Measurements from ENCODE around the gene SLC12A3. TPM values are rescaled to one million over a fixed set of nuclear protein-coding genes. Genes with fewer than 3 reads are reported as not detected.

SLC12A3 gene
- total RNA-seq, 1 donor from 2014 or later = not detected

DNA sequence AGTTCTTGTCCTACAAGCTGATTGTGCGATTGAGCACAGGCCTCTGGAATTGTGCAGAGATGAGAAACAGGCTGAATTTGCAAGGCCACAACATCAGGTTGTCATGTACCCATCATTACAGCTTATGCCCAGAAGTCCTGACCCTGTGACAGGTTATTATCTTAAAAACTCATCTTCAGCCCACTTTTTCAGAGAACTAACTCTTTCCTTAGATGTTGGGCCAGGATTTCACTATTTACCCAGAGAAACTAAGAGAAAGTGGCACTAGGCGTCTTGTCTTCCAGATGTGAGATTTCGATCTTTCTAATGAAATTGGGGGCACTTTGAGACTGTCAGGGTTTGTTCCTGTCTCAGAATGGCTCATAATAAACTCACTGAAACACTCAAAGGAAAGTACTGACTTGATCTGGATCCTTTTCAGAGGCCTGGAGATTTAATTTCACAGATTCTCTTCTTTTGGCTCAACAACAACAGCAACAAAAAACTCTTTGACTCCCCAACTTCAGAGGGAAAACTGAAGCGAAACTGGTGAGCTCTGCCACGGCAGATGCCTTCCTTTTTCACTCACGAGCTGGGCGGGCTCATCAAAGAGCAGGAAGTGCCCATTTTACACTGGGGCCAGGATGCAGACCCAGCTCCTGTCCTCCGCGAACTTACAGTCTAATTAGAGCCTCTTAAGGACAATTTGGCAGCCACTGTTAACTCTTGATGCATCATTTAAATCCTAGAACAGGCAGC is 17.7 kb upstream of the SLC12A3 start:
- no peak for DNase-seq (ENCODE audit: low spot score, unreplicated experiment)
- H3K4me3 Mint-ChIP-seq (ENCODE audit: low read depth) = no peak overlapping the region
- TF ChIP-seq, protein P1, sequence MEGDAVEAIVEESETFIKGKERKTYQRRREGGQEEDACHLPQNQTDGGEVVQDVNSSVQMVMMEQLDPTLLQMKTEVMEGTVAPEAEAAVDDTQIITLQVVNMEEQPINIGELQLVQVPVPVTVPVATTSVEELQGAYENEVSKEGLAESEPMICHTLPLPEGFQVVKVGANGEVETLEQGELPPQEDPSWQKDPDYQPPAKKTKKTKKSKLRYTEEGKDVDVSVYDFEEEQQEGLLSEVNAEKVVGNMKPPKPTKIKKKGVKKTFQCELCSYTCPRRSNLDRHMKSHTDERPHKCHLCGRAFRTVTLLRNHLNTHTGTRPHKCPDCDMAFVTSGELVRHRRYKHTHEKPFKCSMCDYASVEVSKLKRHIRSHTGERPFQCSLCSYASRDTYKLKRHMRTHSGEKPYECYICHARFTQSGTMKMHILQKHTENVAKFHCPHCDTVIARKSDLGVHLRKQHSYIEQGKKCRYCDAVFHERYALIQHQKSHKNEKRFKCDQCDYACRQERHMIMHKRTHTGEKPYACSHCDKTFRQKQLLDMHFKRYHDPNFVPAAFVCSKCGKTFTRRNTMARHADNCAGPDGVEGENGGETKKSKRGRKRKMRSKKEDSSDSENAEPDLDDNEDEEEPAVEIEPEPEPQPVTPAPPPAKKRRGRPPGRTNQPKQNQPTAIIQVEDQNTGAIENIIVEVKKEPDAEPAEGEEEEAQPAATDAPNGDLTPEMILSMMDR (IDR thresholded peaks at IDR 0.05; ENCODE audit: unreplicated experiment) = no peak
- no peaks in the 10 kb centered on the region for H3K9me3 Mint-ChIP-seq (ENCODE audit: low read depth)
- peaks cover 6% of the 10 kb centered on the region for H3K4me1 Mint-ChIP-seq (ENCODE audit: low read depth)
- no peak overlapping the region for H3K27ac Mint-ChIP-seq
- peaks cover 11% of the 10 kb centered on the region for H3K36me3 Mint-ChIP-seq (ENCODE audit: insufficient read depth)
- H3K27me3 Mint-ChIP-seq = no peaks in the 10 kb centered on the region

DNA sequence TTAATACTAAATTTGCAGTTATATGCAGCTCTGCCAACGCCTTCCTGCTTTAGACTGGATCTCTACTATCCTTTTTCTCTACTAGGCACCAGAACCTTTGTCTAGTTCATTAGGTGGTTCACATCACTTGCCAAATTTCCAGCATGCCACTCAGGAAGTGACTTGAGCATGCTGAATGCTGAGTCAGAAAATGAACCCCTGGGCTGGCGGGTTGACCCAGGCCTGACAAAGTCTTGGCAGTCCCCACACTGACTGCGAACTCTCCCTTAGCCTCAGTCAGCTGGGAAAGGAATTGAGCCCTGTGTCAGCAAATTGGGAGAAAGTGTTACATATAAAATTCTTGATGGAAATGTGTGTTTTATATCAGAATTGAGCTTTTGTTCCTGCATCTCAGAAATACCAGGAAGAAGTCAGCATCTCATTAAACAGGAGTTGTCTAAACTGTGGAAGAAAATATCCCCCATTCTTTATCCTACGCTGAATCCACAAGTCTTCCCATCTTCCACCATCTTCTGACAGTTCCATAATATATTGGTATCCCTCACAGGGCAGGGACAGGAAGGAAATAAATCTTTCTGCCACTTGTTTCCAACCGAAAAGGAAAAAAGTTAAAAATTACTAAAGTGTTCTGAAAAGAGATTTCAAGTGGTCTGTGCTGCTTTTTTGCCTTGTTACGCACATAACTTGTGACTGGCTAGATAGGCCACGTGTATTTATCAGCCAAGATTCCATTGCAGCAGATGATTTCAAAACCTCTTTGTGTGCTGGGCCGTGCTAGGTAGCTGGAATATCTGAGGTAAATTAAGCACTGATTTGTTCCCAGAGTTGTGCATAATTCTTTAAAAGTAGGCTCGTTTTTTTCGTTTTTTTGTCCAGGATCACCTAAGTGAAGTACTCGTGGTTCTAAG is 16.7 kb upstream of the SLC12A3 start:
- Mint-ChIP-seq H3K27me3 (no peaks in the 10 kb centered on the region), H3K4me3 (ENCODE audit: low read depth) (no peak overlapping the region), H3K4me1 (ENCODE audit: low read depth) (peaks cover 6% of the 10 kb centered on the region), H3K9me3 (ENCODE audit: low read depth) (no peaks in the 10 kb centered on the region), H3K36me3 (ENCODE audit: insufficient read depth) (peaks cover 7% of the 10 kb centered on the region), H3K27ac (no peak overlapping the region)
- TF ChIP-seq, protein P1 (IDR thresholded peaks at IDR 0.05; ENCODE audit: unreplicated experiment) = no peak
- no peak for DNase-seq (ENCODE audit: low spot score, unreplicated experiment)

DNA sequence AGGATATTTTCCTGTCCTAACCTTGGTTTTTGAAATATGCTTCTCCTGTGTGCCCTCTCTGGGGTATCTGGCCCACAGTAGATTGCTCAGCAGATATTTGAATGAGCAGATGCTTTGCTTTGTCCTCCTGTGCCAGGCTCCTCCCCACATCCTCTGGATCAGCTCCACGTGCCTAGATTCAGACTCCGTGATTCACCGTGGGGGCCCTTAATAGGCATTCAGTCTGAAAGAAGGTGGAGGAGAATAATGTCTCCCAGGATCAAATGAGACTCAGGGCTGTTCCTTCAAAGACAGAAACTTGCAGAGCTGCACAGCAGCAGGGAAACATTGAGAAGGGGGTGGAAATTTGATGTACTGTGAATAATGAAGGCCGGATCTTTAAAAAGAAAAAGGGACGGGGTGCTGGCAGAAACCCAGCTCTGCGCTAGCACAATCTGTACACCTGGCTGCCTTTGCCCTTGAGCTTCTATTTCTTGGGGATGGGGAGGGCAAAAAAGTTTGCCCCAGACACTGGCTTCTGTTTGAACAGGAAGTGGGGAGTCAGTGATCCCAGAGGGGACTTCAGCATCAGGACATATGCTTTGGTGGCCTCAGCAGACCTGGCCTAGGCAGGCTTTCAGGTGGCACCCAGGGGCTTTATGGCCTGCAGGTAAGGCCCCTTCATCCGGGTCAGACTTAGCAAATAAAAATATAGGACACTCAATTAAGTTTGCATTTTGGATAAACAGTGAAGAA is 15.9 kb upstream of the SLC12A3 start:
- no peaks in the 10 kb centered on the region for H3K27me3 Mint-ChIP-seq
- H3K9me3 Mint-ChIP-seq (ENCODE audit: low read depth) = no peaks in the 10 kb centered on the region
- H3K27ac Mint-ChIP-seq = no peak overlapping the region
- DNase-seq (ENCODE audit: low spot score, unreplicated experiment) = no peak
- H3K36me3 Mint-ChIP-seq (ENCODE audit: insufficient read depth) = peaks cover 2% of the 10 kb centered on the region
- no peak overlapping the region for H3K4me3 Mint-ChIP-seq (ENCODE audit: low read depth)
- TF ChIP-seq, protein P1 (IDR thresholded peaks at IDR 0.05; ENCODE audit: unreplicated experiment) = no peak
- H3K4me1 Mint-ChIP-seq (ENCODE audit: low read depth) = peaks cover 6% of the 10 kb centered on the region

DNA sequence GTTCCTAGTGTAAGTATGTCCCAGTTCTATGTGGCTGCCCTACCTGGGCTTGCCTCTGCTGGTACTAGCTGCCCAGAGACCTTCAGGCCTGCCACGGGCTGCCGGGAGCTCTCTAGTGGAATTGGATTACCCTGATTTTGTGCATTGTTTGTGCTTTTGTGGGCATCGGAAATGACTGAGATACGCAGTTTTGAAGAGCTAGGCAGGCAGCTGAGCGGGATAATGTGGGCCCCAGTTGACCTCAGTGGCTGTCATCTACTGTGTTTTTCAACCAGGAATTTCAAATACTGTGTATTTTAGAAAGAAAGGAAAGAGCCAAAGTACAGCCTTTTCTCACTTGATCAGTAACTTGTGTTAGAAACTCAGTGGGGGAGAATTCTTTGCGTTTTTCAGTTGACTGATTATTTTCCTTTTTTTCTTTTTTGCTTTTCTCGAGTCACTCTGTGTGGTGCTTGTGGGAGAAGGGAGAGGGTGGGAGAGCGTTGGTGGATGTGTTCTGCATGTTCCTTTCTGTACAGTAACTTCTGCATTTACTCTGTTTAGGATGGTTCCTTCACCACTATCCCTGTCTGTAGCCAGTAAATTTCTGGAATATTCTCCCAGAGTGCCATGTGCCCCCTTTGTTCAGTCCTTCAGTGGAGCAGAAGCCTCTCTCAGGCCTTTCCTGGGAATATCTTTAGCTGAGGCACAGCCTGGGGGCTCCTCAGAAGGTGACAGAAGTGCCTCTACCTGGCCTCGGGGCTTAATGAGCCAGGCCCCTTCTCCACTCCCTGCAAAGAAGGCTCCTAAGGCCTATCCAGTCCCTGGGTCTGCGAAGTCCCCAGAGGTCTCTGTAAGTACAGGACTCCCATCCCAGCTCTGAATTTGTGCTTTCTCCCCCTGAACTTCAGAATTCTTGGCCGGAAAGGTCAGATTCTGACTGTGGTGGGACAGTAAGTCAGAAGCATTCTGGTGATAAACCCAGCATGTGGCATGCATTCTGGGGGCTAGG is 15.0 kb upstream of the SLC12A3 start:
- Mint-ChIP-seq H3K4me3 (ENCODE audit: low read depth) (no peak overlapping the region), H3K27ac (peak overlapping the region; percentile 60), H3K27me3 (no peaks in the 10 kb centered on the region), H3K9me3 (ENCODE audit: low read depth) (no peaks in the 10 kb centered on the region), H3K4me1 (ENCODE audit: low read depth) (peaks cover 6% of the 10 kb centered on the region), H3K36me3 (ENCODE audit: insufficient read depth) (no peaks in the 10 kb centered on the region)
- DNase-seq (ENCODE audit: low spot score, unreplicated experiment) = no peak
- TF ChIP-seq, protein P1 (IDR thresholded peaks at IDR 0.05; ENCODE audit: unreplicated experiment) = no peak
